Sigmoid colon (tissue), 4 donors: ENCODE data around the gene CADM2.
"Not testable (repeated sequence)": the region's sequence is repeated elsewhere in the genome, so short reads cannot be mapped to it uniquely, and the experiment has no call there.

ENCODE experiments used
- CTCF ChIP-seq, 4 experiments: fragments of 450-650 bp in 3 of 4; fragments of 200-600 bp in 1 of 4; IDR thresholded peaks; one replicate each; pipeline ENCODE4 v1.5.1; 2016 to 2019; ENCODE audit warnings: antibody characterized with exemption in 4 of 4, mild to moderate bottlenecking in 3 of 4, moderate library complexity in 2 of 4
- EP300 ChIP-seq, 4 donors: sonication (generic); formaldehyde crosslinking; IDR thresholded peaks; one replicate each; pipeline ENCODE4 v1.6.1; 2017; ENCODE audit warnings: antibody characterized with exemption in 4 of 4
- POLR2AphosphoS5 ChIP-seq, 4 donors: sonication (generic); formaldehyde crosslinking; IDR thresholded peaks; one replicate each; pipeline ENCODE4 v1.6.1; 2017; ENCODE audit warnings: antibody characterized with exemption in 4 of 4

DNA sequence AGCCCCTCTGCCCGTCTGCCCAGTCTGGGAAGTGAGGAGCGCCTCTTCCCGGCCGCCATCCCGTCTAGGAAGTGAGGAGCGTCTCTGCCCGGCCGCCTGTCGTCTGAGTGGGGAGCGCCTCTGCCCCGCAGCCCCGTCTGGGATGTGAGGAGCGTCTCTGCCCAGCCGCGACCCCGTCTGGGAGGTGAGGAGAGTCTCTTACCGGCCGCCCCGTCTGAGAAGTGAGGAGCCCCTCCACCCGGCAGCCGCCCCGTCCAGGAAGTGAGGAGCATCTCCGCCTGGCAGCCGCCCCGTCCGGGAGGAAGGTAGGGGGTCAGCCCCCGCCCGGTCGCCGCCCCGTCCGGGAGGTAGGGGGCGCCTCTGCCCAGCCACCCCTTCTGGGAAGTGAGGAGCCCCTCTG, 40.2 kb upstream of the CADM2 start:
- TF ChIP-seq CTCF, POLR2AphosphoS5, EP300 (IDR thresholded peaks at IDR 0.05): not testable (repeated sequence)
